ENCODE results near the gene NVL. TPM values are rescaled to one million over a fixed set of nuclear protein-coding genes. Genes with fewer than 3 reads are reported as not detected.
"Not testable (repeated sequence)": the region's sequence is repeated elsewhere in the genome, so short reads cannot be mapped to it uniquely, and the experiment has no call there.

Gene NVL
- total RNA-seq, 1 experiment from 2014 or later: 43.4 TPM

DNA sequence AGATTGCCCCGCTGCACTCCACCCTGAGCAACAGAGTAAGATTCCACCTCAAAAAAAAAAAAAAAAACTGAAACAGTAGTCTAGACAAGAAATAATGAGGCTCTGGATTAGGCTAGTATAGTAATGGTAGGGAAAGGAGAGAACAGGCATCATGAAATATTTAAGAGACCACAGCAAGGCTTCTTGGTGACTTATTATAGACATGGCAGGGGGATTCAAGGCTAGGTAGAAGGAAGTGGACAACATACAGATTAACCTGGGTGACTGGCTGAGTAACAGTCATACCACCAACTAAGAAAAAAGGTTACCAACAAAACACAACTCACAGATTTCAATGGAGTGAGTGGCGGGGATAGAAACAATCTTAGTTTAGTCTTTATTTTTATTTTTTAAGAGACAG, 8.3 kb downstream of the NVL start:
- BruUV-seq (replicated peaks): no TSS peak
- no peaks in the 10 kb centered on the region for H3K27me3 Mint-ChIP-seq (ENCODE audit: unreplicated experiment)
- TF ChIP-seq, protein P1, sequence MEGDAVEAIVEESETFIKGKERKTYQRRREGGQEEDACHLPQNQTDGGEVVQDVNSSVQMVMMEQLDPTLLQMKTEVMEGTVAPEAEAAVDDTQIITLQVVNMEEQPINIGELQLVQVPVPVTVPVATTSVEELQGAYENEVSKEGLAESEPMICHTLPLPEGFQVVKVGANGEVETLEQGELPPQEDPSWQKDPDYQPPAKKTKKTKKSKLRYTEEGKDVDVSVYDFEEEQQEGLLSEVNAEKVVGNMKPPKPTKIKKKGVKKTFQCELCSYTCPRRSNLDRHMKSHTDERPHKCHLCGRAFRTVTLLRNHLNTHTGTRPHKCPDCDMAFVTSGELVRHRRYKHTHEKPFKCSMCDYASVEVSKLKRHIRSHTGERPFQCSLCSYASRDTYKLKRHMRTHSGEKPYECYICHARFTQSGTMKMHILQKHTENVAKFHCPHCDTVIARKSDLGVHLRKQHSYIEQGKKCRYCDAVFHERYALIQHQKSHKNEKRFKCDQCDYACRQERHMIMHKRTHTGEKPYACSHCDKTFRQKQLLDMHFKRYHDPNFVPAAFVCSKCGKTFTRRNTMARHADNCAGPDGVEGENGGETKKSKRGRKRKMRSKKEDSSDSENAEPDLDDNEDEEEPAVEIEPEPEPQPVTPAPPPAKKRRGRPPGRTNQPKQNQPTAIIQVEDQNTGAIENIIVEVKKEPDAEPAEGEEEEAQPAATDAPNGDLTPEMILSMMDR (IDR thresholded peaks at IDR 0.05; ENCODE audit: unreplicated experiment): no peak
- peaks cover under 1% of the 10 kb centered on the region for H3K36me3 Mint-ChIP-seq (ENCODE audit: insufficient read depth, unreplicated experiment)
- no peak for DNase-seq
- H3K9me3 Mint-ChIP-seq (ENCODE audit: low read depth, unreplicated experiment): no peaks in the 10 kb centered on the region
- no peak overlapping the region for H3K27ac Mint-ChIP-seq (ENCODE audit: unreplicated experiment)
- intact Hi-C loops (cut with micrococcal nuclease; ENCODE audit: unreplicated experiment): no loop called here
- H3K4me1 Mint-ChIP-seq (ENCODE audit: low read depth, unreplicated experiment): no peaks in the 10 kb centered on the region
- H3K4me3 Mint-ChIP-seq (ENCODE audit: low read depth, unreplicated experiment): no peak overlapping the region
- CTCF ChIA-PET: no interaction called here

DNA sequence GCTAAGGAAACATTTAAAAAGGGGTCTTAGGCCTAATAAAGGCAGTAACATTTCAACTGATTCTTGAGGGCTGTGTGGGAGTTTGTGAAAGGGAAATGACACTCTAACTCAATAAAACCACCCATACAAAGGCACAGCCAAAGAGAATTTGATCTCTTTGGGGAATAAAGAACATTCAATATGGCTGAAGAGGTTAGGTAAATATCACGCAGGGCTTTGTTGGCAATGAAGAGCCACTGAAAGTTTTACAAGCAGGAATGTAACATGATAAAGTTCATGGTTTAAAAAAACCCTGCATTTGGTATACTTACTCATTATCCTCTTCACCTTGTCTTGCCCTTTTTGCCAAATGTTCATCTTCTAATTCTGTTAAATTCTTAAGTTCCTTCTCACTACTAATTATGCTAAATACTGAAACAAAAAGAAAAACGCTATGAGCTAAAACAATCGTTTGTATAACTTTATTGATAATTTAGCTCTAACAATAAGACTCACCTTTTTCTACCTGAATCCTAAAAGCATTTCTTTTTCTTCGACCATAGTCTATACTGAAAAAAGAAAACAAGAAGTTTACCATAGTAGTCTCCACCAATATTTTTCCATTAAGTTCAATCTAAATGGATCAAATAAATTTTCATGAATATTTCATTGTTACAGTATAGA, 12.5 kb downstream of the NVL start:
- DNase-seq: no peak
- BruUV-seq (replicated peaks): no TSS peak
- H3K9me3 Mint-ChIP-seq (ENCODE audit: low read depth, unreplicated experiment): no peaks in the 10 kb centered on the region
- no peak overlapping the region for H3K27ac Mint-ChIP-seq (ENCODE audit: unreplicated experiment)
- H3K4me3 Mint-ChIP-seq (ENCODE audit: low read depth, unreplicated experiment): no peak overlapping the region
- no peaks in the 10 kb centered on the region for H3K4me1 Mint-ChIP-seq (ENCODE audit: low read depth, unreplicated experiment)
- CTCF ChIA-PET: interaction anchor here (0.6 kb wide), 1 partner anchor 12 kb away, joined by 4 read pairs; no protein-coding TSS in a partner anchor
- TF ChIP-seq, protein P1 (IDR thresholded peaks at IDR 0.05; ENCODE audit: unreplicated experiment): no peak
- H3K27me3 Mint-ChIP-seq (ENCODE audit: unreplicated experiment): no peaks in the 10 kb centered on the region
- peaks cover 25% of the 10 kb centered on the region for H3K36me3 Mint-ChIP-seq (ENCODE audit: insufficient read depth, unreplicated experiment)
- intact Hi-C loops (cut with micrococcal nuclease; ENCODE audit: unreplicated experiment): no loop called here

DNA sequence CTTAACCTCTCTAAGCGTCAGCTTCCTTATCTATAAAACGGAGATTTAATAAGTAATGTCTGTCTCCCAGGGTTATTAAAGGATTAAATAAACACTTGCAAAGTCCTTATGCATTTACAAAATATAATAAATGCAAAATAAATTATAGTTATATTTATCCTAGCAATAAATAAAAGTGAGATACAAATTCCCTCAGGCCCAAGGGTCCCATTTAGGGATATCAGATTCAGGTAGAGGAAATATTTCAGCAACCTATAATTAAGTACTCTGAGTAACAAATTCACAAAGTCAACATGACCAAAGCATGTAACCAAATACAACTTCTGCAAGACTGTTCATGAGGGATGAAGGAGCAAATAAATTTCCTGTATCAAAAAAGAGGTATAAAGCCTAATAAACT, 17.9 kb downstream of the NVL start:
- Mint-ChIP-seq H3K9me3 (ENCODE audit: low read depth, unreplicated experiment) (no peaks in the 10 kb centered on the region), H3K27ac (ENCODE audit: unreplicated experiment) (no peak overlapping the region), H3K36me3 (ENCODE audit: insufficient read depth, unreplicated experiment) (peaks cover 48% of the 10 kb centered on the region), H3K4me3 (ENCODE audit: low read depth, unreplicated experiment) (no peak overlapping the region), H3K4me1 (ENCODE audit: low read depth, unreplicated experiment) (no peaks in the 10 kb centered on the region), H3K27me3 (ENCODE audit: unreplicated experiment) (no peaks in the 10 kb centered on the region)
- BruUV-seq (replicated peaks): no TSS peak
- CTCF ChIA-PET: no interaction called here
- TF ChIP-seq, protein P1 (IDR thresholded peaks at IDR 0.05; ENCODE audit: unreplicated experiment): no peak
- intact Hi-C loops (cut with micrococcal nuclease; ENCODE audit: unreplicated experiment): no loop called here
- no peak for DNase-seq

DNA sequence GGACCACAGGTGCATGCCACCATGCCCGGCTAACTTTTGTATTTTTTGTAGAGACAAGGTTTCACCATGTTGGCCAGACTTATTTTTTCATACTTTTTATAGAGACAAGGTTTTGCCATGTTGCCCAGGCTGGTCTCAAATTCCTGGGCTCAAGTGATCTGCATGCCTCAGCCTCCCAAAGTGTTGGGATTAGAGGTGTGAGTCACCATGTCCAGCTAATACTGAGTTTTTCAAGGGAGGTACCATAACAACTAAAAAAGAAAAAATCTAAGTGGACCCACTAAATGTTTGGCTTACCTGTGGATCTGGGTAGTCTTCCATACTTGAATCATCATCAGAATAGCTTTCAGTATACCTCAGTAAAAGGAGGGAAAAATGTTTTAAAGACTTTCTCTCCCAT, 18.5 kb downstream of the NVL start:
- DNase-seq; BruUV-seq (replicated peaks); H3K9me3 Mint-ChIP-seq (ENCODE audit: low read depth, unreplicated experiment); H3K27ac Mint-ChIP-seq (ENCODE audit: unreplicated experiment); intact Hi-C loops (cut with micrococcal nuclease; ENCODE audit: unreplicated experiment); H3K4me3 Mint-ChIP-seq (ENCODE audit: low read depth, unreplicated experiment); H3K4me1 Mint-ChIP-seq (ENCODE audit: low read depth, unreplicated experiment); H3K27me3 Mint-ChIP-seq (ENCODE audit: unreplicated experiment); CTCF ChIA-PET: not testable (repeated sequence)
- peaks cover 49% of the 10 kb centered on the region for H3K36me3 Mint-ChIP-seq (ENCODE audit: insufficient read depth, unreplicated experiment)

DNA sequence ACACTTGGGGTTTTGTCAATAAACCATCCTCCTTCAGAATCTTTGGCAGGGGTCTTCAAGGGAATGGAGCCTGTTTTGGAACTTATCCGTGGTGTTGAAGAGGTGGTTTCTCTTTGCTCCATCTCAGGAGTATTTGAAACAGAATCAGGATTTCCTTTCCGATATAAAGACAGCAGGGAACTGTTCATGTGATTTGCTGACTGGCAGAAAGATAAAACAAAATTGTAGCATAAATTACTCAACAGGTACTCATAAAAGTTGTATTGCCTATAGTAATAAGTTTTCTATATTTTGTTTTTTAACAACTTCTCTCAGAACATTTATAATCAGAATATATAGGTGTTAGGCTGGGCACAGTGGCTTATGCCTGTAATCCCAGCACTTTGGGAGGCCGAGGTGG, 21.9 kb downstream of the NVL start:
- H3K27ac Mint-ChIP-seq (ENCODE audit: unreplicated experiment): no peak overlapping the region
- CTCF ChIA-PET: no interaction called here
- no peaks in the 10 kb centered on the region for H3K9me3 Mint-ChIP-seq (ENCODE audit: low read depth, unreplicated experiment)
- no peak overlapping the region for H3K4me3 Mint-ChIP-seq (ENCODE audit: low read depth, unreplicated experiment)
- no peak for DNase-seq
- intact Hi-C loops (cut with micrococcal nuclease; ENCODE audit: unreplicated experiment): loop anchor here (10.0 kb wide), 1 partner anchor 143 kb away; no protein-coding TSS in a partner anchor
- peaks cover 9% of the 10 kb centered on the region for H3K4me1 Mint-ChIP-seq (ENCODE audit: low read depth, unreplicated experiment)
- H3K36me3 Mint-ChIP-seq (ENCODE audit: insufficient read depth, unreplicated experiment): peaks cover 44% of the 10 kb centered on the region
- H3K27me3 Mint-ChIP-seq (ENCODE audit: unreplicated experiment): no peaks in the 10 kb centered on the region
- no TSS peak for BruUV-seq (replicated peaks)
- TF ChIP-seq, protein P1 (IDR thresholded peaks at IDR 0.05; ENCODE audit: unreplicated experiment): no peak
